ENCODE results near the gene PIK3C3. TPM values are rescaled to one million over a fixed set of nuclear protein-coding genes. Genes with fewer than 3 reads are reported as not detected.
"Not testable (repeated sequence)": the region's sequence is repeated elsewhere in the genome, so short reads cannot be mapped to it uniquely, and the experiment has no call there.

Gene PIK3C3
- total and polyA plus RNA-seq, 7 donors: 22.7 to 54.8 (median 42.0) TPM

DNA sequence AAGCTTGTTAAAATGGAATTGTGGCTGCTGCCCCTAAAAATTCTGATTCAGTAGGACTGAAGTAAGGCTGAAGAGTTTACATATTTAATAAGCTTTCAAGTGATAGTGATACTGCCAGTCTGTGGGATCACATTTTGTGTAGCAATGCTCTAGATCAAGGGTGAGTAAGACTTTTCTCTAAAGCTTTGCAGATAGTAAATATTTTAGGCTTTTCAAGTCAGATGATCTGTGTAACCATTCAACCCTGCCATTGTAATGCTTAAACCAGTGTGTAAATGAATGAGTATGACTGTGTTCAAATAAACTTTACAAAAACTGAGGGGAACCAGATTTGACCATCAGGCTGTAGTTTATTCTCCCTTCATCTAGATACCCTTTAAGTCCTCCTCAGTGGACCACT is 92.7 kb downstream of the PIK3C3 start:
- DNase-seq: no peak
- intact Hi-C loops (cut with DNase I): no loop called here
- Histone ChIP-seq H3K27ac (no peak overlapping the region), H3K4me3 (no peak overlapping the region), H3K36me3 (peaks cover 0 to 77% (median 7%) of the 10 kb centered on the region in 4 donors), H3K9me3 (no peaks in the 10 kb centered on the region), H3K4me1 (peaks cover 0 to 5% (median 0%) of the 10 kb centered on the region in 4 donors), H3K27me3 (no peaks in the 10 kb centered on the region)
- TF ChIP-seq, protein P1, sequence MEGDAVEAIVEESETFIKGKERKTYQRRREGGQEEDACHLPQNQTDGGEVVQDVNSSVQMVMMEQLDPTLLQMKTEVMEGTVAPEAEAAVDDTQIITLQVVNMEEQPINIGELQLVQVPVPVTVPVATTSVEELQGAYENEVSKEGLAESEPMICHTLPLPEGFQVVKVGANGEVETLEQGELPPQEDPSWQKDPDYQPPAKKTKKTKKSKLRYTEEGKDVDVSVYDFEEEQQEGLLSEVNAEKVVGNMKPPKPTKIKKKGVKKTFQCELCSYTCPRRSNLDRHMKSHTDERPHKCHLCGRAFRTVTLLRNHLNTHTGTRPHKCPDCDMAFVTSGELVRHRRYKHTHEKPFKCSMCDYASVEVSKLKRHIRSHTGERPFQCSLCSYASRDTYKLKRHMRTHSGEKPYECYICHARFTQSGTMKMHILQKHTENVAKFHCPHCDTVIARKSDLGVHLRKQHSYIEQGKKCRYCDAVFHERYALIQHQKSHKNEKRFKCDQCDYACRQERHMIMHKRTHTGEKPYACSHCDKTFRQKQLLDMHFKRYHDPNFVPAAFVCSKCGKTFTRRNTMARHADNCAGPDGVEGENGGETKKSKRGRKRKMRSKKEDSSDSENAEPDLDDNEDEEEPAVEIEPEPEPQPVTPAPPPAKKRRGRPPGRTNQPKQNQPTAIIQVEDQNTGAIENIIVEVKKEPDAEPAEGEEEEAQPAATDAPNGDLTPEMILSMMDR (IDR thresholded peaks at IDR 0.05): no peak
- TF ChIP-seq POLR2A (IDR thresholded peaks at IDR 0.05) (no peak), POLR2AphosphoS5 (IDR thresholded peaks at IDR 0.05) (no peak), EP300 (IDR thresholded peaks at IDR 0.05) (no peak)

DNA sequence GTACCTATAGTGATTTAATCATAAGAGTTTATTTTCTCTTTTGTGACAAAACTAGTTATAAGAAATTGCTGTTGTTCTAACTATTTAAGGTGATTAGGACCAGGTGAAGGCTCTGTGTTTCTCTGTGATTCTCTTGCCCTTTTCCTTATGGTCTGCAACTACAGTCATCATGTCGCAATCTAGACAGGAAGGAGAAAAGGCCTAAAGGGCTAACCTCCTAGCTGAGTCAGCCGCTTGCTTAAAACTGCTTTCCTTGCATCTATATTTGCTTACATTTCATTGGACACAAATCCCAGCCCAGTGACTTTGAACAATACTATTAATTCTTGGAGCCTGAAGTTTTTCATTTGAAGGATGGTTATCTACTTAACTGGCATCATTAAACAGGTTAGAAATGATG is 93.1 kb downstream of the PIK3C3 start:
- 85 to 92% methylated on average over 2 of the region's 2 CpGs for WGBS, 2 donors
- TF ChIP-seq, protein P1 (IDR thresholded peaks at IDR 0.05): no peak
- TF ChIP-seq EP300 (IDR thresholded peaks at IDR 0.05): no peak
- no peak for TF ChIP-seq POLR2AphosphoS5 (IDR thresholded peaks at IDR 0.05)
- no peak for TF ChIP-seq POLR2A (IDR thresholded peaks at IDR 0.05)
- intact Hi-C loops (cut with DNase I): no loop called here
- no peak overlapping the region for H3K4me3 ChIP-seq
- H3K27ac ChIP-seq: no peak overlapping the region
- no peaks in the 10 kb centered on the region for H3K27me3 ChIP-seq
- H3K4me1 ChIP-seq: peaks cover 0 to 5% (median 0%) of the 10 kb centered on the region in 4 donors
- peaks cover 0 to 74% (median 7%) of the 10 kb centered on the region in 4 donors for H3K36me3 ChIP-seq
- DNase-seq: no peak
- H3K9me3 ChIP-seq: no peaks in the 10 kb centered on the region

DNA sequence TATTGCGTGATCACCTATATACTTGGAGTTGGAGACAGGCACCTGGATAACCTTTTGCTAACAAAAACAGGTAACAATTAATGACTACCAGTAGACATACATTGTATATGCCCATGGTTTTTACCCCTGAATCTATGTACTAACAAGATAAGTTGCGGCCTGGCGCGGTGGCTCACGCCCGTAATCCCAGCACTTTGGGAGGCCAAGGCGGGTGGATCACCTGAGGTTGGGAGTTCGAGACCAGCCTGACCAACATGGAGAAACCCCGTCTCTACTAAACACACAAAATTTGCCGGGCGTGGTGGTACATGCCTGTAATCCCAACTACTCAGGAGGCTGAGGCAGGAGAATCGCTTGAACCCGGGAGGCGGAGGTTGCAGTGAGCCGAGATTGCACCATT is 94.5 kb downstream of the PIK3C3 start:
- H3K9me3 ChIP-seq; H3K27me3 ChIP-seq; intact Hi-C loops (cut with DNase I); H3K4me1 ChIP-seq; H3K4me3 ChIP-seq; DNase-seq; H3K27ac ChIP-seq: not testable (repeated sequence)
- WGBS, 2 donors: 98% methylated on average over 15 of the region's 15 CpGs
- H3K36me3 ChIP-seq: peaks cover 0 to 63% (median 7%) of the 10 kb centered on the region in 4 donors

DNA sequence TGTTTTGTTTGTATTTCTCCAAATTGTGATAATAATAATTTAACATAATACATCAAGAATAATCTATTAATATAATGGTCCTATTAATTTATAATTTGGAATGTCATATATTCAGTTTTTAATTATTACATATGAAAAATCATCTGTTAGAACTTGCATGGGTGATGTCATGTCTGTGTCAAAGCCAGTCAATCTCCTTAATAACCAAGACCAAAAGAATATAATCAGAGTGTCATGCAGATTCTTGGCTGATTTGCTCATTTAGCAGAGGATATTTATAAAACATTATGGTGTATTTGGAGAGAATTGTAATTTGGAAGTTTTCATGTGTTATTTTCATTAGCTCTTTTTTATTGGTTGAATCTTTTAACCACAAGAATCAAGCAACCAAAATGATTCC is 96.4 kb downstream of the PIK3C3 start:
- H3K4me1 ChIP-seq: peaks cover 0 to 5% (median 0%) of the 10 kb centered on the region in 4 donors
- TF ChIP-seq POLR2AphosphoS5 (IDR thresholded peaks at IDR 0.05) (no peak), POLR2A (IDR thresholded peaks at IDR 0.05) (no peak), EP300 (IDR thresholded peaks at IDR 0.05) (no peak)
- TF ChIP-seq, protein P1 (IDR thresholded peaks at IDR 0.05): no peak
- no peak overlapping the region for H3K4me3 ChIP-seq
- DNase-seq: no peak
- H3K9me3 ChIP-seq: no peaks in the 10 kb centered on the region
- H3K36me3 ChIP-seq: peaks cover 0 to 46% (median 7%) of the 10 kb centered on the region in 4 donors
- H3K27me3 ChIP-seq: no peaks in the 10 kb centered on the region
- H3K27ac ChIP-seq: no peak overlapping the region
- intact Hi-C loops (cut with DNase I): no loop called here

DNA sequence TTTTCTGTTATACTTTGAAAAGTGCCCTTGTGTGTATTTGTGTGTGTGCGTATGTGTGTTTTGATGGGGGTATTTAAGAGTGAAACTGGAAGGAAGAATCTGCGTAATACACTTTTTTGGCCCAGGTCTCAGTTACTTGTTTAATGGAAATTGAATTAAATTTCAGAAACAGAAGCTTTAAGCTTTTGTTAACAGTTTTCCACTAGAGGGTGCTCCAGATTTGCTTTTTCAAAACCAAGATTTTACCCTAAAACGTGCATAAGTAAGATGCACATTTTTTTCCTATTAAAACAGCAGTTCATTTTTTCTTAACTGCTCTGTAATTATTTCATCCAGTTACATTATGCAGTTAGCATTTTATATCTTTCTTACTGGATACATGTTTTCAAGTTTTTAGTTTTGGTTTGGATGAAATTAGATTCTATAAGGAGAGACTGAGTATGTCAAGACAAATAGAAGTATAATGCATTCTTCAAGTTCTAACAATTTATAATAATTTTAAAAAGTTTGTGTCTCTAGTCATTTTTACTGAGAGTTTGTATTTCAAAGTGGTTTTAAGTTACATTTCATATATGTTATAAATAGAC is 97.2 kb downstream of the PIK3C3 start:
- H3K4me3 ChIP-seq: no peak overlapping the region
- intact Hi-C loops (cut with DNase I): no loop called here
- whole genome bisulfite sequencing, 2 donors: 63 to 69% methylated on average over 3 of the region's 3 CpGs
- no peak overlapping the region for H3K27ac ChIP-seq
- no peak for DNase-seq
- peaks cover 0 to 5% (median 0%) of the 10 kb centered on the region in 4 donors for H3K4me1 ChIP-seq
- no peaks in the 10 kb centered on the region for H3K9me3 ChIP-seq
- TF ChIP-seq POLR2AphosphoS5 (IDR thresholded peaks at IDR 0.05) (no peak), POLR2A (IDR thresholded peaks at IDR 0.05) (no peak), EP300 (IDR thresholded peaks at IDR 0.05) (no peak)
- TF ChIP-seq, protein P1 (IDR thresholded peaks at IDR 0.05): peak in 1 of 4 experiments; percentile 15
- H3K36me3 ChIP-seq: peaks cover 0 to 40% (median 7%) of the 10 kb centered on the region in 4 donors
- no peaks in the 10 kb centered on the region for H3K27me3 ChIP-seq

Data from sigmoid colon (tissue), 7 donors.